Neural cell (in vitro differentiated cells): Measurements from ENCODE around the gene TSR2. TPM values are rescaled to one million over a fixed set of nuclear protein-coding genes. Genes with fewer than 3 reads are reported as not detected.

Experiments
- H2AFZ ChIP-seq: fragments of 200-600, 300-800 bp; sonication (generic), shearing (Covaris generic); 2 replicates; pipeline ENCODE4 v1.6.0; 2014; ENCODE audit warnings: low read depth, mild to moderate bottlenecking, antibody characterized with exemption, low read length, moderate library complexity
- H3F3A ChIP-seq: fragments of 200-600 bp; shearing (Covaris generic); 2 replicates; pipeline ENCODE4 v1.6.1; 2016; ENCODE audit warnings: mild to moderate bottlenecking, moderate library complexity, mixed read lengths, antibody characterized with exemption, low read length; ENCODE audit not compliant: insufficient read depth, poor library complexity, severe bottlenecking
- H3K27ac ChIP-seq: fragments of 200-600, 300-800 bp; sonication (generic), shearing (Covaris generic); 2 replicates; pipeline ENCODE4 v1.5.1; 2014; ENCODE audit warnings: mild to moderate bottlenecking, low read length, moderate library complexity
- H3K27me3 ChIP-seq: fragments of 300-800, 200-600 bp; sonication (generic), shearing (Covaris generic); 2 replicates; pipeline ENCODE4 v1.6.0; 2014; ENCODE audit warnings: mild to moderate bottlenecking, low read depth, low read length, moderate library complexity; ENCODE audit not compliant: insufficient read depth
- H3K36me3 ChIP-seq: fragments of 300-800, 200-600 bp; sonication (generic), shearing (Covaris generic); 2 replicates; pipeline ENCODE4 v1.5.1; 2014; ENCODE audit warnings: mild to moderate bottlenecking, antibody characterized with exemption, low read length, moderate library complexity; ENCODE audit not compliant: insufficient read depth
- H3K4me2 ChIP-seq: fragments of 300-800, 200-600 bp; sonication (generic), shearing (Covaris generic); 2 replicates; pipeline ENCODE4 v1.6.0; 2014; ENCODE audit warnings: mild to moderate bottlenecking, low read length
- H3K4me3 ChIP-seq: fragments of 300-800, 200-600 bp; sonication (generic), shearing (Covaris generic); 2 replicates; pipeline ENCODE4 v1.5.1; 2014; ENCODE audit warnings: mild to moderate bottlenecking, low read length, moderate library complexity
- H3K79me2 ChIP-seq: fragments of 200-600 bp; shearing (Covaris generic); replicated peaks from 2 replicates; pipeline ENCODE4 v1.6.0; 2014; ENCODE audit warnings: mild to moderate bottlenecking, low read length, moderate library complexity; ENCODE audit not compliant: insufficient read depth
- H3K9ac ChIP-seq: fragments of 300-800, 200-600 bp; sonication (generic), shearing (Covaris generic); 2 replicates; pipeline ENCODE4 v1.6.1; 2016; ENCODE audit warnings: mild to moderate bottlenecking, low read length, mixed read lengths
- H3K9me2 ChIP-seq: fragments of 200-600 bp; shearing (Covaris generic); 2 replicates; pipeline ENCODE4 v1.6.1; 2016; ENCODE audit warnings: mild to moderate bottlenecking, low read length, mixed read lengths; ENCODE audit not compliant: insufficient read depth
- H3K9me3 ChIP-seq: fragments of 200-600, 300-800 bp; sonication (generic), shearing (Covaris generic); 2 replicates; pipeline ENCODE4 v1.6.1; 2016; ENCODE audit warnings: mild to moderate bottlenecking, mixed run types, low read length, moderate library complexity, mixed read lengths
- H4K20me1 ChIP-seq: fragments of 200-600 bp; shearing (Covaris generic); 2 replicates; pipeline ENCODE4 v1.6.1; 2016; ENCODE audit warnings: mild to moderate bottlenecking, mixed run types; ENCODE audit not compliant: insufficient read depth
- EP300 ChIP-seq: fragments of 450-650 bp; conservative IDR thresholded peaks from 2 replicates; pipeline ENCODE4 v1.6.1; 2014; ENCODE audit warnings: antibody characterized with exemption, mild to moderate bottlenecking, moderate library complexity; ENCODE audit not compliant: poor library complexity, severe bottlenecking
- EZH2 ChIP-seq: fragments of 200-600, 300-800 bp; shearing (Covaris generic), sonication (generic); IDR thresholded peaks from 2 replicates; pipeline ENCODE4 v1.6.1; 2014; ENCODE audit warnings: antibody characterized with exemption, low read length, borderline replicate concordance, mild to moderate bottlenecking; ENCODE audit not compliant: insufficient read depth, poor library complexity, severe bottlenecking
- MXI1 ChIP-seq: fragments of 450-650 bp; conservative IDR thresholded peaks from 2 replicates; pipeline ENCODE4 v1.6.1; 2014; ENCODE audit warnings: antibody characterized with exemption, mild to moderate bottlenecking; ENCODE audit not compliant: poor library complexity, severe bottlenecking
- POLR2AphosphoS5 ChIP-seq: IDR thresholded peaks from 2 replicates; pipeline ENCODE4 v1.6.1; 2012
- RAD21 ChIP-seq: fragments of 450-650 bp; conservative IDR thresholded peaks from 2 replicates; pipeline ENCODE4 v1.6.1; 2014; ENCODE audit warnings: antibody characterized with exemption, mild to moderate bottlenecking, moderate library complexity
- SMC3 ChIP-seq: fragments of 450-650 bp; conservative IDR thresholded peaks from 2 replicates; pipeline ENCODE4 v1.6.1; 2014; ENCODE audit warnings: antibody characterized with exemption, mild to moderate bottlenecking, moderate library complexity; ENCODE audit not compliant: poor library complexity
- TAF1 ChIP-seq: IDR thresholded peaks from 2 replicates; pipeline ENCODE4 v1.6.1; 2012; ENCODE audit warnings: low read depth
- polyA plus RNA-seq: library from polyadenylated mRNA; depleted of rRNA; stranded (reverse); fragments of >200 nt; gene quantifications from 2 replicates; pipeline ENCODE4 v1.2.3, GENCODE V29; 2014
- TF ChIP-seq, protein P1 (sequence below): IDR thresholded peaks from 2 replicates; pipeline ENCODE4 v1.6.1; 2012; ENCODE audit warnings: borderline replicate concordance
- TF ChIP-seq, protein P2 (sequence below): fragments of 450-650 bp; IDR thresholded peaks from 2 replicates; pipeline ENCODE4 v1.5.1; 2014; ENCODE audit warnings: antibody characterized with exemption, mild to moderate bottlenecking, moderate library complexity; ENCODE audit not compliant: poor library complexity, severe bottlenecking

The TSR2 gene
- polyA plus RNA-seq, 1 donor from 2014 or later: 27.5 TPM

DNA sequence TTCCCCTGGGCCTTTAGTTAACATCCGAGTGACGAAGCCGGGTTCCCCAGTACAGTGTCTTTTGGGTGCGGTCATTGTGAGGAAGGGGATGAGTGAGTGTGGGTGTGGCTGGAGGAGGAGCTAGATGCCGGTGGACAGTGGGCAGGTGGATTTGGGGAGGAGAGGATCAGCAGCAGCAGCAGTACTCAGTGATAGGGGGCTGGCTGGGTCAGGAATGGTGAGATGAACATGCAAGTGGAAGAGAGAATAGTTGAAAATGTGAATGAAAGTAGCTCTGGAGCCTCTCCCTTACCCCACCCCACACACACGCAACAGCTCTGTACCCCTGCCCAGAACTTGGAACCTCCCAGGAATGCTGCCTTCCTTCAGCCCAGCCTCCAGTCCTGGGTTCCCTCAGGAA lies 4.5 kb downstream of the TSR2 start:
- Histone ChIP-seq H4K20me1 (no peaks in the 10 kb centered on the region), H3K9ac (no peak overlapping the region), H3K27ac (no peak overlapping the region), H3K4me2 (no peak overlapping the region), H3K9me2 (no peaks in the 10 kb centered on the region), H3K79me2 (peaks cover 17% of the 10 kb centered on the region), H3F3A (no peaks in the 10 kb centered on the region), H3K27me3 (no peaks in the 10 kb centered on the region), H3K9me3 (no peaks in the 10 kb centered on the region), H3K36me3 (no peaks in the 10 kb centered on the region), H3K4me3 (no peak overlapping the region), H2AFZ (no peak overlapping the region)
- TF ChIP-seq, protein P1, sequence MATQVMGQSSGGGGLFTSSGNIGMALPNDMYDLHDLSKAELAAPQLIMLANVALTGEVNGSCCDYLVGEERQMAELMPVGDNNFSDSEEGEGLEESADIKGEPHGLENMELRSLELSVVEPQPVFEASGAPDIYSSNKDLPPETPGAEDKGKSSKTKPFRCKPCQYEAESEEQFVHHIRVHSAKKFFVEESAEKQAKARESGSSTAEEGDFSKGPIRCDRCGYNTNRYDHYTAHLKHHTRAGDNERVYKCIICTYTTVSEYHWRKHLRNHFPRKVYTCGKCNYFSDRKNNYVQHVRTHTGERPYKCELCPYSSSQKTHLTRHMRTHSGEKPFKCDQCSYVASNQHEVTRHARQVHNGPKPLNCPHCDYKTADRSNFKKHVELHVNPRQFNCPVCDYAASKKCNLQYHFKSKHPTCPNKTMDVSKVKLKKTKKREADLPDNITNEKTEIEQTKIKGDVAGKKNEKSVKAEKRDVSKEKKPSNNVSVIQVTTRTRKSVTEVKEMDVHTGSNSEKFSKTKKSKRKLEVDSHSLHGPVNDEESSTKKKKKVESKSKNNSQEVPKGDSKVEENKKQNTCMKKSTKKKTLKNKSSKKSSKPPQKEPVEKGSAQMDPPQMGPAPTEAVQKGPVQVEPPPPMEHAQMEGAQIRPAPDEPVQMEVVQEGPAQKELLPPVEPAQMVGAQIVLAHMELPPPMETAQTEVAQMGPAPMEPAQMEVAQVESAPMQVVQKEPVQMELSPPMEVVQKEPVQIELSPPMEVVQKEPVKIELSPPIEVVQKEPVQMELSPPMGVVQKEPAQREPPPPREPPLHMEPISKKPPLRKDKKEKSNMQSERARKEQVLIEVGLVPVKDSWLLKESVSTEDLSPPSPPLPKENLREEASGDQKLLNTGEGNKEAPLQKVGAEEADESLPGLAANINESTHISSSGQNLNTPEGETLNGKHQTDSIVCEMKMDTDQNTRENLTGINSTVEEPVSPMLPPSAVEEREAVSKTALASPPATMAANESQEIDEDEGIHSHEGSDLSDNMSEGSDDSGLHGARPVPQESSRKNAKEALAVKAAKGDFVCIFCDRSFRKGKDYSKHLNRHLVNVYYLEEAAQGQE: no peak
- TF ChIP-seq SMC3: no peak
- TF ChIP-seq POLR2AphosphoS5: no peak
- no peak for TF ChIP-seq EZH2
- TF ChIP-seq RAD21: no peak
- TF ChIP-seq TAF1: no peak
- no peak for TF ChIP-seq MXI1

DNA sequence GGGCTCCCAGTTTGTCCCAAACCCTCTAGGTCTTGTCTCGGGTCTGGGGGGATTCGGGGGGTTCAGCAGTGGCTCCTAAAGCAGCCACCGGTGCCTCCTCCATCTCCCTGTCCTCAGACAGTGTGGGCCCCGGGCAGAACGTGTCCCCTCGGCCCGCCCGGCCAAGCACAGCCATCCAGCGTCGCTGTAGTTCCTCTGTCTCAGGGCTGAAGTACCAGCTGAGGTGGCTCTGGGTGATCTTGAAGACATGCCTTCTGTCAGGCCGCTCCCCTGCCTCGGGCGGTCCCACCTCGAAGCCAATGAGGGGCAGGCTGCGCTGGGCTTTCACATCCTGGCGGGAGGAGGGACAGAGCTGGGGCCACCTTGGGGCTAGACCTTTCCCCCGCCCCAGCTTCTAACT lies 5.9 kb downstream of the TSR2 start:
- no peak overlapping the region for H3K4me2 ChIP-seq
- H2AFZ ChIP-seq: no peak overlapping the region
- H3K36me3 ChIP-seq: no peaks in the 10 kb centered on the region
- H3K9me2 ChIP-seq: no peaks in the 10 kb centered on the region
- H3K9me3 ChIP-seq: no peaks in the 10 kb centered on the region
- no peak overlapping the region for H3K9ac ChIP-seq
- no peaks in the 10 kb centered on the region for H4K20me1 ChIP-seq
- H3K27ac ChIP-seq: no peak overlapping the region
- TF ChIP-seq, protein P1: no peak
- TF ChIP-seq SMC3 (no peak), MXI1 (no peak), RAD21 (no peak), EZH2 (no peak), EP300 (no peak), POLR2AphosphoS5 (no peak), TAF1 (no peak)
- TF ChIP-seq, protein P2, sequence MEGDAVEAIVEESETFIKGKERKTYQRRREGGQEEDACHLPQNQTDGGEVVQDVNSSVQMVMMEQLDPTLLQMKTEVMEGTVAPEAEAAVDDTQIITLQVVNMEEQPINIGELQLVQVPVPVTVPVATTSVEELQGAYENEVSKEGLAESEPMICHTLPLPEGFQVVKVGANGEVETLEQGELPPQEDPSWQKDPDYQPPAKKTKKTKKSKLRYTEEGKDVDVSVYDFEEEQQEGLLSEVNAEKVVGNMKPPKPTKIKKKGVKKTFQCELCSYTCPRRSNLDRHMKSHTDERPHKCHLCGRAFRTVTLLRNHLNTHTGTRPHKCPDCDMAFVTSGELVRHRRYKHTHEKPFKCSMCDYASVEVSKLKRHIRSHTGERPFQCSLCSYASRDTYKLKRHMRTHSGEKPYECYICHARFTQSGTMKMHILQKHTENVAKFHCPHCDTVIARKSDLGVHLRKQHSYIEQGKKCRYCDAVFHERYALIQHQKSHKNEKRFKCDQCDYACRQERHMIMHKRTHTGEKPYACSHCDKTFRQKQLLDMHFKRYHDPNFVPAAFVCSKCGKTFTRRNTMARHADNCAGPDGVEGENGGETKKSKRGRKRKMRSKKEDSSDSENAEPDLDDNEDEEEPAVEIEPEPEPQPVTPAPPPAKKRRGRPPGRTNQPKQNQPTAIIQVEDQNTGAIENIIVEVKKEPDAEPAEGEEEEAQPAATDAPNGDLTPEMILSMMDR: no peak
- no peaks in the 10 kb centered on the region for H3K27me3 ChIP-seq
- no peaks in the 10 kb centered on the region for H3F3A ChIP-seq
- peaks cover 10% of the 10 kb centered on the region for H3K79me2 ChIP-seq
- no peak overlapping the region for H3K4me3 ChIP-seq
